HepG2 (cell line): ENCODE measurements around the gene PLIN5. TPM values are rescaled to one million over a fixed set of nuclear protein-coding genes. Genes with fewer than 3 reads are reported as not detected.

ENCODE experiments used
- ETV5 ChIP-seq: IDR thresholded peaks from 2 replicates; pipeline ENCODE4 v1.6.1; 2018; ENCODE audit warnings: missing biosample characterization, missing genetic modification reagents, inconsistent platforms, borderline replicate concordance
- HNRNPH1 ChIP-seq: fragments of 200-400 bp; formaldehyde crosslinking; optimal IDR thresholded peaks from 2 replicates; pipeline ENCODE3; 2017; ENCODE audit warnings: mild to moderate bottlenecking, low read depth, low read length
- HOXA5 ChIP-seq: sonication (generic); formaldehyde crosslinking; IDR thresholded peaks from 2 replicates; pipeline ENCODE4 v1.4.0; 2020; ENCODE audit warnings: missing genetic modification reagents
- IKZF5 ChIP-seq: IDR thresholded peaks from 2 replicates; pipeline ENCODE4 v1.6.1; 2018; ENCODE audit warnings: missing genetic modification reagents, mild to moderate bottlenecking, missing compliant biosample characterization
- JUNB ChIP-seq: sonication (generic); formaldehyde crosslinking; IDR thresholded peaks from 2 replicates; pipeline ENCODE4 v1.8.0; 2022; ENCODE audit warnings: missing genetic modification reagents, mild to moderate bottlenecking, borderline replicate concordance
- JUND ChIP-seq: sonication (generic); formaldehyde crosslinking; IDR thresholded peaks from 2 replicates; pipeline ENCODE4 v1.8.0; 2022; ENCODE audit warnings: mild to moderate bottlenecking, missing genetic modification reagents
- MED1 ChIP-seq: sonication (generic); formaldehyde crosslinking; IDR thresholded peaks from 2 replicates; pipeline ENCODE4 v1.4.0; 2020; ENCODE audit warnings: missing genetic modification reagents
- MXD4 ChIP-seq: IDR thresholded peaks from 2 replicates; pipeline ENCODE4 v1.6.1; 2016; ENCODE audit warnings: mild to moderate bottlenecking, missing biosample characterization, missing genetic modification reagents
- NFE2L1 ChIP-seq: sonication (generic); formaldehyde crosslinking; IDR thresholded peaks from 2 replicates; pipeline ENCODE4 v1.4.0; 2020; ENCODE audit warnings: missing genetic modification reagents, mild to moderate bottlenecking, borderline replicate concordance
- PHF5A ChIP-seq: IDR thresholded peaks from one replicate; pipeline ENCODE4 v1.6.1; 2018; ENCODE audit warnings: low read depth, missing genetic modification reagents; ENCODE audit not compliant: unreplicated experiment
- SALL1 ChIP-seq: sonication (generic); formaldehyde crosslinking; IDR thresholded peaks from 2 replicates; pipeline ENCODE4 v1.8.0; 2022; ENCODE audit warnings: mild to moderate bottlenecking, missing genetic modification reagents
- SAP130 ChIP-seq: IDR thresholded peaks from 2 replicates; pipeline ENCODE4 v1.6.1; 2016; ENCODE audit warnings: low read depth
- SIX4 ChIP-seq: sonication (generic); formaldehyde crosslinking; IDR thresholded peaks from 2 replicates; pipeline ENCODE4 v1.4.0; 2020; ENCODE audit warnings: missing genetic modification reagents
- SMAD1 ChIP-seq: sonication (generic); formaldehyde crosslinking; IDR thresholded peaks from 2 replicates; pipeline ENCODE4 v1.4.0; 2020; ENCODE audit warnings: missing genetic modification reagents, low read depth, mild to moderate bottlenecking, borderline replicate concordance
- TMF1 ChIP-seq: sonication (generic); formaldehyde crosslinking; IDR thresholded peaks from 2 replicates; pipeline ENCODE4 v1.8.1; 2022; ENCODE audit warnings: low read depth, missing genetic modification reagents
- TSC22D2 ChIP-seq: sonication (generic); formaldehyde crosslinking; IDR thresholded peaks from 2 replicates; pipeline ENCODE4 v1.5.1; 2020; ENCODE audit warnings: missing genetic modification reagents, mild to moderate bottlenecking, borderline replicate concordance
- ZNF24 ChIP-seq: fragments of 450-650 bp; IDR thresholded peaks from 2 replicates; pipeline ENCODE4 v1.6.1; 2017; ENCODE audit warnings: antibody characterized with exemption, mild to moderate bottlenecking
- ZNF432 ChIP-seq: sonication (generic); formaldehyde crosslinking; IDR thresholded peaks from 2 replicates; pipeline ENCODE4 v1.5.0; 2020; ENCODE audit warnings: missing genetic modification reagents, mild to moderate bottlenecking, borderline replicate concordance
- ZNF639 ChIP-seq: conservative IDR thresholded peaks from 2 replicates; pipeline ENCODE4 v1.6.1; 2018; ENCODE audit warnings: missing genetic modification reagents
- ZNF670 ChIP-seq: sonication (generic); formaldehyde crosslinking; IDR thresholded peaks from 2 replicates; pipeline ENCODE4 v1.8.0; 2022; ENCODE audit warnings: mild to moderate bottlenecking, missing genetic modification reagents, borderline replicate concordance
- ZNF703 ChIP-seq: sonication (generic); formaldehyde crosslinking; IDR thresholded peaks from 2 replicates; pipeline ENCODE4 v1.5.1; 2020; ENCODE audit warnings: missing genetic modification reagents, mild to moderate bottlenecking, moderate library complexity, borderline replicate concordance
- ZSCAN9 ChIP-seq: IDR thresholded peaks from 2 replicates; pipeline ENCODE4 v1.6.1; 2016; ENCODE audit warnings: borderline replicate concordance
- polyA plus RNA-seq, 8 experiments: library from polyadenylated mRNA; depleted of rRNA in 3 of 8; stranded (reverse) in 7 of 8; unstranded in 1 of 8; fragments of >200 nt; fragmentation: Illumina TruSeq in 4 of 8; extraction: Trizol in 4 of 8; gene quantifications; 2 replicates each; pipeline versions ENCODE4 v1.2.1 to v1.2.3, GENCODE V29; 2011 to 2016; ENCODE audit warnings: low read depth in 4 of 8, missing spikeins in 1 of 8, mixed read lengths in 1 of 8; ENCODE audit not compliant: insufficient read depth in 1 of 8
- total RNA-seq, 5 experiments: library from RNA; depleted of rRNA; stranded (reverse); fragments of >200 nt; fragmentation: Illumina TruSeq; extraction: Trizol; gene quantifications; 2 replicates each; pipeline ENCODE4 v1.2.3, GENCODE V29; 2016; ENCODE audit warnings: low read depth in 1 of 5
- TF ChIP-seq, protein P1 (sequence below): sonication (generic); formaldehyde crosslinking; IDR thresholded peaks from 2 replicates; pipeline ENCODE4 v1.4.0; 2020; ENCODE audit warnings: missing genetic modification reagents
- TF ChIP-seq, protein P2 (sequence below): sonication (generic); formaldehyde crosslinking; IDR thresholded peaks from 2 replicates; pipeline ENCODE4 v1.8.1; 2023; ENCODE audit warnings: mild to moderate bottlenecking, missing genetic modification reagents
- TF ChIP-seq, protein P3 (sequence below): sonication (generic); formaldehyde crosslinking; IDR thresholded peaks from 2 replicates; pipeline ENCODE4 v1.5.0; 2020; ENCODE audit warnings: missing genetic modification reagents, mild to moderate bottlenecking, borderline replicate concordance

Gene PLIN5
- total and polyA plus RNA-seq, 2 of the 13 experiments (the other 11 are each of a cell fraction or from before 2014, with no cell fraction given), result 1.8 to 4.8 TPM

- TF ChIP-seq, protein P1, sequence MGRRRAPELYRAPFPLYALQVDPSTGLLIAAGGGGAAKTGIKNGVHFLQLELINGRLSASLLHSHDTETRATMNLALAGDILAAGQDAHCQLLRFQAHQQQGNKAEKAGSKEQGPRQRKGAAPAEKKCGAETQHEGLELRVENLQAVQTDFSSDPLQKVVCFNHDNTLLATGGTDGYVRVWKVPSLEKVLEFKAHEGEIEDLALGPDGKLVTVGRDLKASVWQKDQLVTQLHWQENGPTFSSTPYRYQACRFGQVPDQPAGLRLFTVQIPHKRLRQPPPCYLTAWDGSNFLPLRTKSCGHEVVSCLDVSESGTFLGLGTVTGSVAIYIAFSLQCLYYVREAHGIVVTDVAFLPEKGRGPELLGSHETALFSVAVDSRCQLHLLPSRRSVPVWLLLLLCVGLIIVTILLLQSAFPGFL, result no peak
- TF ChIP-seq HOXA5 (CRISPR knock-in tag), result no peak
- TF ChIP-seq ZNF24, result no peak
- TF ChIP-seq TMF1 (CRISPR knock-in tag), result no peak
- TF ChIP-seq ZNF703 (CRISPR knock-in tag), result no peak
- no peak for TF ChIP-seq JUNB (CRISPR knock-in tag)
- no peak for TF ChIP-seq NFE2L1 (CRISPR knock-in tag)
- TF ChIP-seq, protein P2, sequence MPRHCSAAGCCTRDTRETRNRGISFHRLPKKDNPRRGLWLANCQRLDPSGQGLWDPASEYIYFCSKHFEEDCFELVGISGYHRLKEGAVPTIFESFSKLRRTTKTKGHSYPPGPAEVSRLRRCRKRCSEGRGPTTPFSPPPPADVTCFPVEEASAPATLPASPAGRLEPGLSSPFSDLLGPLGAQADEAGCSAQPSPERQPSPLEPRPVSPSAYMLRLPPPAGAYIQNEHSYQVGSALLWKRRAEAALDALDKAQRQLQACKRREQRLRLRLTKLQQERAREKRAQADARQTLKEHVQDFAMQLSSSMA (CRISPR knock-in tag), result no peak
- no peak for TF ChIP-seq SMAD1 (CRISPR knock-in tag)
- no peak for TF ChIP-seq PHF5A (CRISPR knock-in tag)
- TF ChIP-seq IKZF5, result no peak
- peak; percentile 74; the same call in 1 of the 2 replicates for TF ChIP-seq MED1 (CRISPR knock-in tag)
- TF ChIP-seq ZNF432 (CRISPR knock-in tag), result no peak
- peak; percentile 69; the same call in 1 of the 2 replicates for TF ChIP-seq SALL1 (CRISPR knock-in tag)
- TF ChIP-seq HNRNPH1, result no peak
- no peak for TF ChIP-seq ZSCAN9 (CRISPR knock-in tag)
- TF ChIP-seq SIX4 (CRISPR knock-in tag), result no peak
- peak; percentile 56; the same call in 1 of the 2 replicates for TF ChIP-seq ZNF670 (CRISPR knock-in tag)
- TF ChIP-seq ZNF639 (CRISPR knock-in tag), result no peak
- TF ChIP-seq JUND, result no peak
- TF ChIP-seq MXD4 (CRISPR knock-in tag), result no peak
- TF ChIP-seq SAP130 (CRISPR knock-in tag), result peak; percentile 57
- TF ChIP-seq, protein P3, sequence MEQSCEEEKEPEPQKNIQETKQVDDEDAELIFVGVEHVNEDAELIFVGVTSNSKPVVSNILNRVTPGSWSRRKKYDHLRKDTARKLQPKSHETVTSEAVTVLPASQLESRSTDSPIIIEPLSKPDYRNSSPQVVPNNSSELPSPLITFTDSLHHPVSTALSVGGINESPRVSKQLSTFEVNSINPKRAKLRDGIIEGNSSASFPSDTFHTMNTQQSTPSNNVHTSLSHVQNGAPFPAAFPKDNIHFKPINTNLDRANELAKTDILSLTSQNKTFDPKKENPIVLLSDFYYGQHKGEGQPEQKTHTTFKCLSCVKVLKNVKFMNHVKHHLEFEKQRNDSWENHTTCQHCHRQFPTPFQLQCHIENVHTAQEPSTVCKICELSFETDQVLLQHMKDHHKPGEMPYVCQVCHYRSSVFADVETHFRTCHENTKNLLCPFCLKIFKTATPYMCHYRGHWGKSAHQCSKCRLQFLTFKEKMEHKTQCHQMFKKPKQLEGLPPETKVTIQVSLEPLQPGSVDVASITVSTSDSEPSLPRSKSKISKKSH, result no peak
- peak; percentile 60; the same call in 1 of the 2 replicates for TF ChIP-seq ETV5 (CRISPR knock-in tag)
- TF ChIP-seq TSC22D2, result no peak
Measured at GRCh38 chr19:4521170-4521887, 13.7 kb downstream of the PLIN5 start (continued).
